ENCODE measurements around the gene DEXI.
"Not testable (repeated sequence)": the region's sequence is repeated elsewhere in the genome, so short reads cannot be mapped to it uniquely, and the experiment has no call there.

DEXI gene

GRCh38 chr16:10968498-10968897 lies 26.2 kb upstream of the DEXI start:
- DNase-seq, result no peak

GRCh38 chr16:10967986-10968385 lies 25.7 kb upstream of the DEXI start:
- no peak for DNase-seq

DNA sequence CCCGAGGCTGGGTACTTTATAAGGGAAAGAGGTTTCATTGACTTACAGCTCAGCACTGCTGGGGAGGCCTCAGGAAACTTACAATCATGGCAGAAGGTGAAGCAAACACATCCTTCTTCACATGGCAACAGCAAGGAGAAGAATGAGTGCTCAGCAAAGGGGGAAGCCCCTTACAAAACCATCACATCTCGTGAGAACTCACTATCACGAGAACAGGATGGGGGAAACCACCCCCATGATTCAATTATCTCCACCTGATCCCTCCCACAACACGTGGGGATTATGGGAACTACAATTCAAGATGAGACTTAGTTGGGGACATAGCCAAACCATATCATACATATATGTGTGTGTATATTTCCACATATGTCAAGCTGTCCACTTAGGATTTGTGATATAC lies 24.3 kb upstream of the DEXI start:
- not testable (repeated sequence) for DNase-seq

- no peak for DNase-seq
These were observed 23.9 kb upstream of the DEXI start for GRCh38 chr16:10966129-10966528.

GRCh38 chr16:10965440-10966061 lies 23.3 kb upstream of the DEXI start:
- DNase-seq, result no peak

GRCh38 chr16:10964891-10965326 lies 22.6 kb upstream of the DEXI start:
- DNase-seq, result no peak

DNA sequence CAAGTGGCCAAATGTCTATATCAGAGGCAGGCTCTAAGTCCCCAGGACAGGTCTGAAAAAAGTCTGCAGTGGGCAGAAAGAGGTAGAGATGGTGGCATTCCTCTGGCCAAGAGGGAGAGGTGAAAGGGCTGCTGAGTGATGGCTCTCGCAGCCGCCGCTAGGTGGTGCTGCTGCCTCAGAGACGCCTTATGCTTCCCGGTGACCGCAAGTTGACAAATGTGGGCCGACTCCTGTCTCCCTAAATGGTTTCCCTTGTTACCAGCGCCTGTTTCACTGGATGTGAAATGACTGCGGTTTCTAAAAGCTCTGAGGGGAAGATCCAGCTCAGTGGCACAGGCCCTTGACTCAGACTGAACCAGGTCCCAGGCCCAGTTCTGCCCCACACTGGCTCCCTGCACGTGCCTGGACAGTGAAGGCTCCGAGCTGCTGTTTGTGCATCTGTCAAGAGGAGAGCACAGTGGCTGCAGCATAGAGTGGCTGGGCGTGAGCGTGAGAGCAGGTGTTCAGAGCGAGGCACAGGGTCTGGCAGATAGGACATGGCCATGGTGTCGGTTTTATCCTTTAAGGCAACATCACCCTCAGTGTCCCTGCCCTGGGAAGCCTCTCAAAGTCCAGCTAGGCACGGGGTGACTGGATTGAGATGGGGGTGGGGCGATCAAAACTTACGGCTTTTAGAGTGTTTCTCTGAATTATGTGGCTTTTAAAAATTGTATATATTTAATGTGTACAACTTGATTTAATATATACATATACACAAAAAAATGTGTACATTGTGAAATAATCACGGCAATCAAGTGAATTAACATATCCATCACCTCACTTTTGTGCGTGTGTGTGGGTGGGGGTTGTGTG lies 22.0 kb upstream of the DEXI start:
- DNase-seq, result peak; percentile 89

- no peak for DNase-seq
These were observed 19.0 kb upstream of the DEXI start for GRCh38 chr16:10961231-10961630.

GRCh38 chr16:10959161-10959560 lies 16.9 kb upstream of the DEXI start:
- no peak for DNase-seq

DNA sequence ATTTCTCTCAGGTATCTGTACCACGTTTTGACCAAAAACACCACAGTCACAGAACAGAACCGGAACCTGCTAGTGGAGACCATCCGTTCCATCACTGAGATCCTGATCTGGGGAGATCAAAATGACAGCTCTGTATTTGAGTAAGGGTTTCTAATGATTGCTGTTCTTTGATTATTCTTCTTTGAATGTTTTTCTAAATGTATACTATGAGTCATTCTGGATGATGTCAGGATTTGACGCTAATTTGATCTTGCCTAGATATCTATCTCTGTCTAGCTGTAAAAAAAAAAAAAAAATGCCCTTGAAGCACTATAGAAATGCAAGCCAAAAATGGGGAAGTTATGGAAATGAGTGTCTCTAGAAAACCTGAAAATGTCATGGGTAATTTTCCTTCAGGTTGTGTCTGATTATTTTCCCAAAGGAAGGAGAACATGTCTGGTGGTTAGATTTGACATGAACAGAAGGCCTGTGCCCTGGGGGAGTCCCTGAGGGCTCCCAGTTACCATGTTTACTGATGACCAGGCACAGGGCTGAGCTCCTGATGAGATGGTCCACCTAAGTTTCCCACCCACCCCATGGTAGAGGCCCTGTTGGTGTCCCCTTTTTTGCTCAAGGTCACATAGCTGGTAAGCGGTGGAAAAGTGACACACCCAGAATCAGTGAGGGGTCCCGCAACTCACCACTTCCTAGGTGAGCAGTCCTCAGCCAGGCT lies 15.7 kb upstream of the DEXI start:
- no peak for DNase-seq

DNA sequence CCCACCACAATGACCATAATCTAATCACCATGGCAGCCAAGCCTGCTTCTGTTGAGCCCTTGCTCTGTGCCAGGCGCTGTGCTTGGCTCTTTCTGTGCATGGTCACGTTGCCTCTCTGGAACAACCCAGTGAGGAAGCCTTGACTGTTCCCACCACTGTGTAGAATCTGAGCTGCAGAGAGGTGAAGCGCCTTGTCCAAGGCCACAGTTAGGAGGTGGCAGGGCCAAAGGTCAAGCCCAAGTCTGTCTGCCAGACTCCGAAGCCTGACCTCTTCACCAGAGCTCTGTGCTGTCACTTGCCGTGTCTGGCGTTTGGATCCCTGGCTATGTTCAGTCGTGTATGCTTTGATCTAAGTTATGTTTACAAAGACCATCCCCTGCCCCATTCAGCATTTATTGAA lies 12.6 kb upstream of the DEXI start:
- DNase-seq, result no peak

GRCh38 chr16:10951026-10951425 lies 8.8 kb upstream of the DEXI start:
- no peak for DNase-seq

GRCh38 chr16:10950393-10950792 lies 8.1 kb upstream of the DEXI start:
- DNase-seq, result peak; percentile 7

- no peak for DNase-seq
These were observed 7.2 kb upstream of the DEXI start for GRCh38 chr16:10949424-10949970.

GRCh38 chr16:10947211-10947787 lies 5.0 kb upstream of the DEXI start:
- DNase-seq, result no peak

DNA sequence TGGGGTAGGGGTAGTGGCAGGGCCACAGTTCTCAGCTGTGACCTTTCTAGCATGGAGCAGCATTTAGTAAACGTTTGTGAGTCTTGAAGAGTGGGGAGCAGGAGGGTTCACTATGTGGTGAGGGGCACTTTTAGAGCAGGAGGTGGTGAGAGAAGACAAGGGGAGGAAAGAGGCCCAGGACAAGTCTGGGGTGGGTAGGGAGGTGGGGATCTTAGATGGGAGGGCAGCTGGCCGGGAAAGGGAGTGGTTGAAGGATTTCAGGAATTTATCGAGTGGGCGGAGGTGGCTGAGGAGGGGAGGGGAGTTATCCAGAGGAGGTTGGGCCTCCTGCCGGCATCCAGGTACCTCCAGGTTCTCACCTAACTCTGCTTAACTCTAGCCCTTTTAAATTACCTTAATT lies 4.0 kb upstream of the DEXI start:
- DNase-seq, result no peak

- no peak for DNase-seq
These were observed 3.0 kb upstream of the DEXI start for GRCh38 chr16:10945065-10945787.

DNA sequence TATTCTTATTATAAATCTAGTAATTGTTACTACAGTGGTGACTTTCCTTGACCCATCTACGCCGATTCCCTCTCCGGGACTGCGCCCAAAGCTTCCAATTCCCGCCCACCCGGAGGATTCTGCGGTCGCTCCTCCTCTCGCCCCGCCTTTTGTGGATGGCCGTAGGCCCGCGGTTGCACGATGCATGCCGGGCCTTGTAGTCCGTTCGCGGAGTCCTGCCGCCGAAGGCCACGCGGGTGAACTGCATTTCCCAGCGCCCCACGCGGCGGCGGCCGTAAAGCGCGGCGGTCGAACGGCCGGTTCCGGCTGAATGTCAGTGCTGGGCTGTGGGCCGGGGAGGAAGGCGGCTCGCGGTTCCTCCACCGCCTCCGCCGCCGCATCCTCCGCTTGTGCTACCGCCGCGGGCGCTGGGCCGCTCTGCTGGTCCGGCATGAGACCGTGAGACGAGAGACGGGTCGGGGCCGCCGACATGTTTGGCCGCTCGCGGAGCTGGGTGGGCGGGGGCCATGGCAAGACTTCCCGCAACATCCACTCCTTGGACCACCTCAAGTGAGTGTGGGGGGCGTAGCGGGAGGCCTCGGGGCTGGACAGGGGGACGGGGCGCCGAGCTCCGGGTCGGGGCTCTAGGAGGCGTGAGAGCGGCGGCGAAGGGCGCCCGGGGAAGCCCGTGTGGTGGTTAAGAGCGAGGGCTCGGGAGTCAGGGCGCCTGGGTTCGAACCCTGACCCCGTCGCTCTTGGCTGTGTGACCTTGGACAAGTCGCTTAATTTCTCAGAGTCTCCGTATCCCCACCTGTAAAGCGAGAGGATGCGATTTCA lies 2.2 kb upstream of the DEXI start, which contains the start of gene CLEC16A:
Gene CLEC16A (plus strand): TSS at position 316 of the 816 bp plus-strand sequence. CDS start 154 bp downstream, at position 470.
- peak; percentile 98 for DNase-seq

GRCh38 chr16:10943064-10943353 lies 741 bp upstream of the DEXI start:
- DNase-seq, result no peak

GRCh38 chr16:10941935-10942351 lies 325 bp downstream of the DEXI start:
- DNase-seq, result peak; percentile 72

DNA sequence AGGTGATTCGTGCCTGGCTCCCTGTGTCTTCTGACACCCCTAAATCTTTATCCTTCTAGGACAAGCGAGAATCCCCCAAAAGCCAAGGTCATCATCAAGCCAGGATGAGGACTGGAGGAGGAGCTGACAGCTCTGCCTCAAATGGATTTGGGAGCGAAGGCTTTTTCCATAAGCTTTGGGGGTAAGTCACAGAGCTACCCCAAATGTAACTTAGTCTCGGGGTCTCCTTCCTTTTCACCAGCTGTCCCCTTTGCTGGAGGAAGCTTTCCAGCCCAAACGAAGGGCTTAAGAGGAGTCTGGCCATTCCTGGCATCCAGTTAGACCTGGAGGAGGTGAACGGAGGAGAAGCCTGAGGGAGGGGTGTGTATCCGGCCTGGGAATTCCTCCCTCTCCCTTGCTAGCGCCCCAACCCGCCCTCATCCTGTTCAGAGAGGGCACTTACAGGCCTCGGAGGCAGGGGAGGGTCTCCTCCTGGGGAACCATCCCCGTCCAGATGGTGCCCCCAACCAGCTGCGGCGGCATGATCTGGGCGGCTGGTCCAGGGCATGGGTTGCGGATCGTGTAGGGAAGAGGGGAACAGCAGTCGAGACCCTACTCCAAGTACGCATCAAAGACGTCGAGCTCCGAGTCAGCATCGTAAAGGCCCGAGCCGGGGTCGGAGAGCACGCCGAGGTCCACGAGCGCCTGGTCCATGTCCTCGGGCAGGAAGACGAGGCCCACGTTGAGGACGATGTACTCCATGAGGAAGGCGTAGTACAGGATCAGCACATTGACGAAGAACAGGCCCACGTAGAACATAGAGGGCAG lies 938 bp downstream of the DEXI start:
- DNase-seq, result peak; percentile 56
